Liver (tissue), 3 donors: ENCODE measurements around the gene ZNF629.

Experiments
- GABPA ChIP-seq, 2 donors: IDR thresholded peaks in 1 of 2; conservative IDR thresholded peaks in 1 of 2; 2 replicates each; pipeline ENCODE4 v1.6.1; 2016; ENCODE audit warnings: antibody characterized with exemption in 2 of 2, mild to moderate bottlenecking in 1 of 2, moderate library complexity in 1 of 2
- JUND ChIP-seq, 2 donors: IDR thresholded peaks; 2 replicates each; pipeline ENCODE4 v1.6.1; 2016; ENCODE audit warnings: antibody characterized with exemption in 2 of 2
- NR2F2 ChIP-seq: IDR thresholded peaks from 2 replicates; pipeline ENCODE4 v1.6.1; 2016; ENCODE audit warnings: antibody characterized with exemption
- RAD21 ChIP-seq, 2 donors: IDR thresholded peaks; 2 replicates each; pipeline ENCODE4 v1.6.1; 2016; ENCODE audit warnings: antibody characterized with exemption in 2 of 2, mild to moderate bottlenecking in 2 of 2
- SP1 ChIP-seq: IDR thresholded peaks from 2 replicates; pipeline ENCODE4 v1.6.1; 2018; ENCODE audit warnings: antibody characterized with exemption, mild to moderate bottlenecking
- TAF1 ChIP-seq: conservative IDR thresholded peaks from 2 replicates; pipeline ENCODE4 v1.6.1; 2016; ENCODE audit warnings: antibody characterized with exemption, mild to moderate bottlenecking
- YY1 ChIP-seq: IDR thresholded peaks from 2 replicates; pipeline ENCODE4 v1.6.1; 2016; ENCODE audit warnings: antibody characterized with exemption, mild to moderate bottlenecking
- TF ChIP-seq, protein P1 (sequence below): fragments of 150-350 bp; IDR thresholded peaks from 2 replicates; pipeline ENCODE4 v1.5.1; 2017; ENCODE audit warnings: improper control_type of control experiment, low read depth, low read length; ENCODE audit not compliant: missing input control
- TF ChIP-seq, protein P2 (sequence below): IDR thresholded peaks from 2 replicates; pipeline ENCODE4 v1.6.1; 2016; ENCODE audit warnings: antibody characterized with exemption
- TF ChIP-seq, protein P3 (sequence below): IDR thresholded peaks from 2 replicates; pipeline ENCODE4 v1.6.1; 2016; ENCODE audit warnings: antibody characterized with exemption
- TF ChIP-seq, protein P4 (sequence below): IDR thresholded peaks from 2 replicates; pipeline ENCODE4 v1.6.1; 2016; ENCODE audit warnings: antibody characterized with exemption, mild to moderate bottlenecking
- TF ChIP-seq, protein P5 (sequence below): IDR thresholded peaks from 2 replicates; pipeline ENCODE4 v1.6.1; 2016; ENCODE audit warnings: antibody characterized with exemption
- donor health status: healthy.
- donor health status: healthy.

DNA sequence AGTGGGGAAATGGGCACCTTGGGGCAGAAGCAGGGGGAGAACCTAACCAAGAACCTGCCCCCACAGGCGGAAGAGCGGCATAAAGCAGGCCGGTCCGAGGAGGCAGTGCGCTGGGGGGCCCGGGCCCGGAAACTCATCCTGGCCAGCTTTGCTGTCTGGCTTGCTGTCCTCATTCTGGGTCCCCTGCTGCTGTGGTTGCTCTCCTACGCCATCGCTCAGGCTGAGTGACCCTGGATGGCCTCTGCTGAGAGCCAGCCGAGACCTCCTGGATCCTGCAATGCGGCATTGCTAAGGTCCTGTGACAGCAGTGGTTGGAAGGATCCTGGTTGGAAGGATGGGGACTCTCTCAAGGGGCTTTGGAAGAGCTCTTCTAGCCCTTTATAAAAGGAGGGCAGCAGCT is 43.3 kb downstream of the ZNF629 start:
- TF ChIP-seq YY1 (no peak), JUND (IDR thresholded peaks at IDR 0.05) (no peak), GABPA (IDR thresholded peaks at IDR 0.05 in 1 of 2, conservative IDR thresholded peaks at IDR 0.05 in 1 of 2) (no peak), TAF1 (no peak), SP1 (no peak), NR2F2 (no peak), RAD21 (IDR thresholded peaks at IDR 0.05) (no peak)
- TF ChIP-seq, protein P1, sequence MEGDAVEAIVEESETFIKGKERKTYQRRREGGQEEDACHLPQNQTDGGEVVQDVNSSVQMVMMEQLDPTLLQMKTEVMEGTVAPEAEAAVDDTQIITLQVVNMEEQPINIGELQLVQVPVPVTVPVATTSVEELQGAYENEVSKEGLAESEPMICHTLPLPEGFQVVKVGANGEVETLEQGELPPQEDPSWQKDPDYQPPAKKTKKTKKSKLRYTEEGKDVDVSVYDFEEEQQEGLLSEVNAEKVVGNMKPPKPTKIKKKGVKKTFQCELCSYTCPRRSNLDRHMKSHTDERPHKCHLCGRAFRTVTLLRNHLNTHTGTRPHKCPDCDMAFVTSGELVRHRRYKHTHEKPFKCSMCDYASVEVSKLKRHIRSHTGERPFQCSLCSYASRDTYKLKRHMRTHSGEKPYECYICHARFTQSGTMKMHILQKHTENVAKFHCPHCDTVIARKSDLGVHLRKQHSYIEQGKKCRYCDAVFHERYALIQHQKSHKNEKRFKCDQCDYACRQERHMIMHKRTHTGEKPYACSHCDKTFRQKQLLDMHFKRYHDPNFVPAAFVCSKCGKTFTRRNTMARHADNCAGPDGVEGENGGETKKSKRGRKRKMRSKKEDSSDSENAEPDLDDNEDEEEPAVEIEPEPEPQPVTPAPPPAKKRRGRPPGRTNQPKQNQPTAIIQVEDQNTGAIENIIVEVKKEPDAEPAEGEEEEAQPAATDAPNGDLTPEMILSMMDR: no peak
- TF ChIP-seq, protein P2, sequence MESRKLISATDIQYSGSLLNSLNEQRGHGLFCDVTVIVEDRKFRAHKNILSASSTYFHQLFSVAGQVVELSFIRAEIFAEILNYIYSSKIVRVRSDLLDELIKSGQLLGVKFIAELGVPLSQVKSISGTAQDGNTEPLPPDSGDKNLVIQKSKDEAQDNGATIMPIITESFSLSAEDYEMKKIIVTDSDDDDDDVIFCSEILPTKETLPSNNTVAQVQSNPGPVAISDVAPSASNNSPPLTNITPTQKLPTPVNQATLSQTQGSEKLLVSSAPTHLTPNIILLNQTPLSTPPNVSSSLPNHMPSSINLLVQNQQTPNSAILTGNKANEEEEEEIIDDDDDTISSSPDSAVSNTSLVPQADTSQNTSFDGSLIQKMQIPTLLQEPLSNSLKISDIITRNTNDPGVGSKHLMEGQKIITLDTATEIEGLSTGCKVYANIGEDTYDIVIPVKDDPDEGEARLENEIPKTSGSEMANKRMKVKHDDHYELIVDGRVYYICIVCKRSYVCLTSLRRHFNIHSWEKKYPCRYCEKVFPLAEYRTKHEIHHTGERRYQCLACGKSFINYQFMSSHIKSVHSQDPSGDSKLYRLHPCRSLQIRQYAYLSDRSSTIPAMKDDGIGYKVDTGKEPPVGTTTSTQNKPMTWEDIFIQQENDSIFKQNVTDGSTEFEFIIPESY: no peak
- TF ChIP-seq, protein P3, sequence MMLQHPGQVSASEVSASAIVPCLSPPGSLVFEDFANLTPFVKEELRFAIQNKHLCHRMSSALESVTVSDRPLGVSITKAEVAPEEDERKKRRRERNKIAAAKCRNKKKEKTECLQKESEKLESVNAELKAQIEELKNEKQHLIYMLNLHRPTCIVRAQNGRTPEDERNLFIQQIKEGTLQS: no peak
- TF ChIP-seq, protein P4, sequence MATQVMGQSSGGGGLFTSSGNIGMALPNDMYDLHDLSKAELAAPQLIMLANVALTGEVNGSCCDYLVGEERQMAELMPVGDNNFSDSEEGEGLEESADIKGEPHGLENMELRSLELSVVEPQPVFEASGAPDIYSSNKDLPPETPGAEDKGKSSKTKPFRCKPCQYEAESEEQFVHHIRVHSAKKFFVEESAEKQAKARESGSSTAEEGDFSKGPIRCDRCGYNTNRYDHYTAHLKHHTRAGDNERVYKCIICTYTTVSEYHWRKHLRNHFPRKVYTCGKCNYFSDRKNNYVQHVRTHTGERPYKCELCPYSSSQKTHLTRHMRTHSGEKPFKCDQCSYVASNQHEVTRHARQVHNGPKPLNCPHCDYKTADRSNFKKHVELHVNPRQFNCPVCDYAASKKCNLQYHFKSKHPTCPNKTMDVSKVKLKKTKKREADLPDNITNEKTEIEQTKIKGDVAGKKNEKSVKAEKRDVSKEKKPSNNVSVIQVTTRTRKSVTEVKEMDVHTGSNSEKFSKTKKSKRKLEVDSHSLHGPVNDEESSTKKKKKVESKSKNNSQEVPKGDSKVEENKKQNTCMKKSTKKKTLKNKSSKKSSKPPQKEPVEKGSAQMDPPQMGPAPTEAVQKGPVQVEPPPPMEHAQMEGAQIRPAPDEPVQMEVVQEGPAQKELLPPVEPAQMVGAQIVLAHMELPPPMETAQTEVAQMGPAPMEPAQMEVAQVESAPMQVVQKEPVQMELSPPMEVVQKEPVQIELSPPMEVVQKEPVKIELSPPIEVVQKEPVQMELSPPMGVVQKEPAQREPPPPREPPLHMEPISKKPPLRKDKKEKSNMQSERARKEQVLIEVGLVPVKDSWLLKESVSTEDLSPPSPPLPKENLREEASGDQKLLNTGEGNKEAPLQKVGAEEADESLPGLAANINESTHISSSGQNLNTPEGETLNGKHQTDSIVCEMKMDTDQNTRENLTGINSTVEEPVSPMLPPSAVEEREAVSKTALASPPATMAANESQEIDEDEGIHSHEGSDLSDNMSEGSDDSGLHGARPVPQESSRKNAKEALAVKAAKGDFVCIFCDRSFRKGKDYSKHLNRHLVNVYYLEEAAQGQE: no peak
- TF ChIP-seq, protein P5, sequence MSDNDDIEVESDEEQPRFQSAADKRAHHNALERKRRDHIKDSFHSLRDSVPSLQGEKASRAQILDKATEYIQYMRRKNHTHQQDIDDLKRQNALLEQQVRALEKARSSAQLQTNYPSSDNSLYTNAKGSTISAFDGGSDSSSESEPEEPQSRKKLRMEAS: no peak
